NB4 (cell line): ENCODE measurements around the gene SUMO2.

Experiments
- DNase-seq: peaks from one replicate; pipeline ENCODE4 v3.0.0; 2010; ENCODE audit warnings: low read depth
- H3K4me3 ChIP-seq: one replicate; pipeline ENCODE4 v1.5.1; 2011; ENCODE audit warnings: mild to moderate bottlenecking, low read depth, low read length, moderate library complexity
- CTCF ChIP-seq: IDR thresholded peaks from one replicate; pipeline ENCODE4 v1.5.1; 2012; ENCODE audit warnings: low read depth, low read length
- MAX ChIP-seq: IDR thresholded peaks from 2 replicates; pipeline ENCODE4 v1.6.1; 2011; ENCODE audit warnings: low read depth, low read length
- MYC ChIP-seq: IDR thresholded peaks from 2 replicates; pipeline ENCODE4 v1.6.1; 2011; ENCODE audit warnings: low read depth, low read length
- POLR2A ChIP-seq: IDR thresholded peaks from 2 replicates; pipeline ENCODE4 v1.6.1; 2011; ENCODE audit warnings: mild to moderate bottlenecking; ENCODE audit not compliant: insufficient read length; ENCODE audit errors: extremely low read depth

Gene SUMO2

GRCh38 chr17:75183999-75184884 lies 1.5 kb upstream of the SUMO2 start:
- no peak for DNase-seq
- TF ChIP-seq MAX (no peak), CTCF (no peak), MYC (no peak), POLR2A (no peak)
- H3K4me3 ChIP-seq = no peak overlapping the region

GRCh38 chr17:75182319-75182568 lies 515 bp downstream of the SUMO2 start:
- TF ChIP-seq POLR2A = no peak
- TF ChIP-seq MAX = no peak
- no peak for DNase-seq
- peak overlapping the region; percentile 99 for H3K4me3 ChIP-seq

DNA sequence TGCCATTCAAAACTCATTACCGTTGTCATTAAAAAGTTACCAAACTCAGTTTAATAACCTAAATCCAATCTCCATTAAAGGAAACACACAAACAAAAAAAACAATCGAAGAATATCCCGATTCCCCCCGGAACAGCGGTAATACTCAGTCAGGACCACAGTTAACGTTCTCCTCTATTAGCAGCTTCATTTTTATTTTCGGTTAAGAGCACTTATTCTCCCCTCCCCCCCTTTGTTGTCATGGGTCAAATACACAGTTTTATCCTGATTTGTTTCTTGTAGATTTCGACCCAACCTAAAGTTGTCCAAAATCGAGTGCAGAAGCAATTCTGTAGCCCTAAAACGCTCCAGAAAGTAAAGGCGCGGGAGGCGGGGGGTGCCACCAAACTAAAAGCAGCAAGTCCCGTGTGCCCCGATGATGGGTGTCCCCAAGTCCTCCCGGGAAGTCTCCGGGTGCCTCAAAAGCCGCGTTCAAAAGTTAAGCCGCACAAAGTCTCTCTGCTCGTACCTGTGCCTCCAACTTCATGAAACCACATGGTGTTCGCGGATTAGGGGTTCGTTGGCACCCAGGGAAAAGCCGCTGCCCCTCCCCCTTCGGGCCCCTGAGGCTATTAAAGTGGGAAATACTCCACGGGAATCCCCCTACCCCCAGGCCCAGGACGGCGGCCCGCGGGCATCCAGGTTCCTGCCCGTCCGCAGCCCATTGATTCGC lies 996 bp downstream of the SUMO2 start:
- TF ChIP-seq MAX = peak; percentile 21; the same call in 1 of the 2 replicates
- TF ChIP-seq CTCF = no peak
- H3K4me3 ChIP-seq = peak overlapping the region; percentile 99
- peak; percentile 52 for DNase-seq

GRCh38 chr17:75181110-75181509 lies 1.6 kb downstream of the SUMO2 start:
- H3K4me3 ChIP-seq = peak overlapping the region; percentile 99
- DNase-seq = no peak
- TF ChIP-seq MAX = no peak
- no peak for TF ChIP-seq CTCF
- no peak for TF ChIP-seq MYC
- no peak for TF ChIP-seq POLR2A

DNA sequence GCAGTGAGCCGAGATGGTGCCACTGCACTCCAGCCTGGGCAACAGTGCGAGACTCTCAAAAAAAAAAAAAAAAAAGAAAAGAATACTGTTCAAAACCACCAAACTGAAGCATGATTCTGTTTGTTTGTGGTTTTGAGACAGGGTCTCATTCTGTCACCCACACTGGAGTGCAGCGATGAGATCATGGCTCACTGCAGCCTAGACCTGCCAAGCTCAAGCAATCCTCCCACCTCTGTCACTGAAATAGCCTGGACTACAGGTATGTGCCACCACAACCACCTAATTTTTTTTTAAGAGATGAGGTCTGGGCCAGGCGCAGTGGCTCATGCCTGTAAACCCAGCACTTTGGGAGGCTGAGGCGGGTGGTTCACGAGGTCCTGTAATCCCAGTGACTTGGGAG lies 4.3 kb downstream of the SUMO2 start:
- TF ChIP-seq MYC (no peak), CTCF (no peak), MAX (no peak), POLR2A (no peak)
- H3K4me3 ChIP-seq = no peak overlapping the region
- DNase-seq = no peak

DNA sequence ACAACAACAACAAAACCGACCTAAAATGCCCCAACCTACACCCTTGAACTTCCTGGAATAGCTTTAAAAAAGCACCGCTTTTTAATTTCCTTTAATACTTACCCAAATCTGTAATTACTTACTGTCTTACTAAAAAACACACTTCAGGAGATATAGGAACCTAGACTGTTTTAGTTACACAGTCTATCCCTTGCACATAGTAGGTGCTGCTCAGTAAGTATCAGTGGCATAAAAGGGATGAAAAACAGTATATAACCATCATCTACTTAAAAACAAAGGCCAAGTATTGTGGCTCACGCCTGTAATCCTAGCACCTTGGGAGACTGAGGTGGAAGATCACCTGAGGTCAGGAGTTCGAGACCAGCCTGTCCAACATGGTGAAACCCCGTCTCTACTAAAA lies 6.1 kb downstream of the SUMO2 start:
- TF ChIP-seq MAX = no peak
- no peak for TF ChIP-seq MYC
- no peak for TF ChIP-seq POLR2A
- TF ChIP-seq CTCF = no peak
- no peak overlapping the region for H3K4me3 ChIP-seq
- no peak for DNase-seq
